ENCODE data around the gene PDE3B.
"Not testable (repeated sequence)": the region's sequence is repeated elsewhere in the genome, so short reads cannot be mapped to it uniquely, and the experiment has no call there.

The PDE3B gene

GRCh38 chr11:14812757-14813156, 169.2 kb downstream of the PDE3B start:
- DNase-seq (ENCODE audit: low read depth) = no peak

- no peak for DNase-seq (ENCODE audit: low read depth)
Measured at GRCh38 chr11:14813516-14813915, 169.9 kb downstream of the PDE3B start.

DNA sequence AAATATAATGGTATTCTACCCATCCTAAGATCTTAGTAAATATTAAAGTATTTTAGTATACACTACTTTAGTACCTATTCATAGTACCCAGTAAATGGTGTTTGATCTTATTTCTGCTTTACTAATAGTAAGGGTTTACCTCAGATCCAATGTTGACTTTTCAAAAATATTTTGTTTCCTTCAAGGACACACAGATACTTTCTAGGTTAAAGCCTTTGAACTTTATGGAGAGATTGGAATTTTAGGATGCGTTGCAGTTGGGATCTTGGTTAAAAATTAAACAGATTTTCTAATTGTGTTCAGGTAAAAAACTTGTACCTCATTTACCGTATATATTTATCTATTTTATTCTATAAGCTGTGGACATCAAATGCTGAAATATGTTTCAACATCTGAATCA, 175.2 kb downstream of the PDE3B start:
- DNase-seq (ENCODE audit: low read depth) = no peak

DNA sequence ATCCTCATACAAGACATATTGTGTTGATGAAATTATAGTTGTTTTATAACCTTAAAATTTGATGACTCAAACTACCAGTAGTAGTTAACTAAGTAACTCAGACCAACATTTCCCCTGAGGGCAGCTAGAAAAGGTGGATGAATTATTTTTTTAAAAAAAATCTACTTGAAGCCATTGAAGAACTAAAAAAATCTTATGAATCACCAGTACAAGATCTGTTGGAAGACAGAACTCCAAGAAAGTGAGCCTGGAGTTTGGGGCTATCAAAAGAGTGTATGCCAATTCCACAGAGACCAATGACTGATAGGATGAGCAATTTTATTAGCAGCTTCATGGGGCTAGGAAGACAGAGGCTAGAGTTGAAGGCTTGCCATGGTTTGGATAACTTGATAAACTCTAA, 176.0 kb downstream of the PDE3B start:
- DNase-seq (ENCODE audit: low read depth) = no peak

- DNase-seq (ENCODE audit: low read depth) = no peak
Measured at GRCh38 chr11:14821031-14821430, 177.4 kb downstream of the PDE3B start.

- DNase-seq (ENCODE audit: low read depth) = no peak
Measured at GRCh38 chr11:14826600-14826999, 183.0 kb downstream of the PDE3B start.

DNA sequence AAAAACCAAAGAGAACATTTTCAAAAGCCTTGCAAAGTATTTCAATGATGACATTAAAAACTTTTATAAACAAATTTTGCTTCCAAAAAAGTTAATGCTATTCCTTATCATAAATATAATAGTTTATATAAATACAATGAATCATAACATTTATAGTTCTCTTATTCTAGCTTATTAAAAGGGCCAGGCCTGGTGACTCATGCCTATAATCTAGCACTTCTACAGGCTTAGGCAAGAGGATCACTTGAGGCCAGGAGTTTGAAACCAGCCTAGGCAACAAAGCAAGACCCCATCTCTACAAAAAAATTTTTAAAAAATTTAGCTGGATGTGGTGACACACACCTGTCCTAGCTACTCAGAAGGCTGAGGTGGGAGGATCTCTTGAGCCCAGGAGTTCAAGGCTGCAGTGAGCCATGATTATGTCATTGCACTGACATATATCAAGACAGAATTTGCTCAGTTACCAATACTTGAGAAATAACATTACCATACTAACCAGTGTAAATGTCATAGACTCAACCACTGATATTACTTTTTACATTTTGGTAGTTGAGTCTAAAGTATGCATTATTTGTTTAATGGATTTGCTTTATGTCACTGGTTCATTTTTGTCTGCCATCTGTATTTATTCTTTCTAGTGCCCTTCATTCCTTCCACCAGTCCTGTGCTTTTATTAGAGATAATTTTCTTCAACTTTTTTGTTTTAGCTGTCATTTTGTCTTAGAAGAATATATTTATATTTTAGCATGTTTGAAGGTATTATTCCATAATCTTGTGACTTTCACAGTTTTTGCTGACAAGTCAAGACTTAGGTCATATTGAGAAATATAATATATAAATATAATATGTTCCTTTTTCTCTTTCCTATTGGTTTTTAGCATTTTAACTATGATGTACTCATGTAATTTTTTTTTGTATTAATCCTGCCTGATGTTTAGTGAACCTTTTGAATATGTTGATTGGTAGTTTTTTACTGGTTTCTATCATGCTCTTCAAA, 192.2 kb downstream of the PDE3B start:
- DNase-seq (ENCODE audit: low read depth) = no peak

GRCh38 chr11:14842002-14842401, 198.4 kb downstream of the PDE3B start:
- DNase-seq (ENCODE audit: low read depth) = no peak

DNA sequence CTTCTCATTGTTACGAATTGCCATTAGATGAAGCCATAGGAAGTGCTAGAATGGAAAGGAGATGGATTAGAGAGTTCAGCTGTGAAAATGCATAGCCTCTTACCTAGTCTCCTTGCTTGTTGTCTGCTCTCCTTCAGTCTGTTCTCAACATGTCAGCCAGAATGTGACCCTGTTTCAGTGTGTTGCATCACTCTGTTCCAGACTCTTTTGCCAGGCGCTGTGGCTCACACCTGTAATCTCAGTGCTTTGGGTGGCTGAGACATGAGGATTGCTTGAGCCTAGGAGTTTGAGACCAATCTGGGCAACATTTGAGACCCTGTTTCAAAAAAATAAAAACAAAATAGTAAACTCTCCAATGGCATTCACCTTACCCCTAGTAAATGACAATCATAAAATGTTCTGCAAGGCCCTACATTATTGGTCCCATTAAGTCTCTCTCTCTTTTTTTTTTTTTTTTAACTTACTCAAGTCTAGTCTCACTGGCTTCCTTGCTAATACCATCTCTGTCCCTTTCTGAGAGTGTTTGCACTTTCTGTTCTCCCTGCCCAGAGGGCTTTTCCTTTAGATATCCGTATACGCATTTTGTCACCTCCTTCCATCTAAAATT, 209.1 kb downstream of the PDE3B start:
- DNase-seq (ENCODE audit: low read depth) = no peak

- DNase-seq (ENCODE audit: low read depth) = no peak
Measured at GRCh38 chr11:14854057-14854456, 210.5 kb downstream of the PDE3B start.

- no peak for DNase-seq (ENCODE audit: low read depth)
Measured at GRCh38 chr11:14855890-14856289, 212.3 kb downstream of the PDE3B start.

DNA sequence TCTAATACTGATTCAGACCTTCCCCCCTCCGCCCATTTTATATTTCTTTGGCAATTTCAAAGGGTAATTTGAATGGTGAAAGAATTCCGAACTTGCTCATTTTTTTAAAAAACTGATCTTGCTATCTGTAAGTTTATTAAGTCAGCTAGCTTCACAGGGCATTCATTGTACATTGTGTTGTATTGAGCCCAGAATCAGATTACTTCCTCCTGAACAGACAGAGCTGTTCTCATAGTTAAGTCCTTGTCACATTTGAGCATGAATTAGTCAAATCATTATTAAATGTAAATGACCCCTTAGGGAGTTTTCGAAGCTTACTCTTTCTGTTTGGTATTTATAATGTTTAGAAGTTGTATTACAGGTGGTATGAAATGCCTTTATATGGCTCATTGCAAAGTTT, 214.0 kb downstream of the PDE3B start:
- DNase-seq (ENCODE audit: low read depth) = no peak

DNA sequence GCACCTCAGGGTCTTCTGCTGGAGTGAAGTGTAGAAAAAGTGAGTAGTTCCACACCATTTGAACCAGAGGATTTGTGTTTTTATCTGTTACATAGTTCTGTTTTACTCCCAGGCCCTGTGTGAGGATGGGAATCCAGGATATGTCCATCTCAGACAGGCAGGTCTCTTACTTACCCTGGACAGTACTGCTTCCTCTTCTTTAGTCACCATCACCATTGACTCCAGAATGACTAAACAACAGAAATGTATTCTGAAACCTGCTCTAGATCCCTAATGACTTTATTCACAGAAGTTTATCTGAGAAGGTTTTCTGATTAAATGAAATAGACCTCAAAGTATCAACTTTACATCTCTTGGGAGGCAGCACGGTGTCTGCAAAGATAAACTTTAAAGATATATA, 214.8 kb downstream of the PDE3B start:
- DNase-seq (ENCODE audit: low read depth) = no peak

- no peak for DNase-seq (ENCODE audit: low read depth)
Measured at GRCh38 chr11:14860511-14860910, 216.9 kb downstream of the PDE3B start.

GRCh38 chr11:14861680-14862079, 218.1 kb downstream of the PDE3B start:
- DNase-seq (ENCODE audit: low read depth) = no peak

- not testable (repeated sequence) for DNase-seq (ENCODE audit: low read depth)
Measured at GRCh38 chr11:14863775-14864174, 220.2 kb downstream of the PDE3B start.

DNA sequence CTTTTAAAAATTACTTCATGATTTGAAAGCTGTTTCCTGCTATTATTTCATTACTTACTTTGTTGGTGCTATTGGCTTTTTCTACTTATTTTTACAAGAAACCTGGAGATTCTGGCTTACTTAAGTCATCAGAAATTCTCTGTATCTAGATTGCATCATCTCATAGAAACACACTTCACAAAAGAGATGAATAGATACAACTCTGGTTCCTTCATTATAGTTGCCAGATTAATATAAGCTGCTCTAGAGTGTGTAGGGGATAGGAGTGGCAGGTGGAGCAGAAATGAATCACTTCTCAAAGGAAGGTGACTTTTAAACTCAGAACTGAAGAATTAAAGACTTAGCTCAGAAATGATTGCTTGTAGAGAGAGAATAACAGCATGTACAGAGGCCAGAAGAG, 228.4 kb downstream of the PDE3B start:
- no peak for DNase-seq (ENCODE audit: low read depth)

DNA sequence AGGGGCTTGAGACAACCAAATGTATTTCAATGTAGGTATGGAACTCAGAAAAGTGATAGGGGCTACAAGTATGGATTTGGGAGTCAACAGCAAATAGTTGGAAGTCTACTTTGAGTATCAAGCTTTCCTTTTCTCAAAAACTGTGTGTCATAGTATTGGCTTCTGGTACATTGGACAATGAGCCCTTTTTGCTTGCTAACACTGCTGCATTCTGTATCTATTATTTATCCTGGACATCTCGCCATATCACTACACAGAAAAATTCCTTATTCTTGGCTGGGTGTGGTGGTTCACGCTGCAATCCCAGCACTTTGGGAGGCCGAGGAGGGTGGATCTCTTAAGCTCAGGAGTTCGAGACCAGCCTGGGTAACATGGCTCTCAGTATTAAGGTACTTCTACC, 230.0 kb downstream of the PDE3B start:
- no peak for DNase-seq (ENCODE audit: low read depth)

DNA sequence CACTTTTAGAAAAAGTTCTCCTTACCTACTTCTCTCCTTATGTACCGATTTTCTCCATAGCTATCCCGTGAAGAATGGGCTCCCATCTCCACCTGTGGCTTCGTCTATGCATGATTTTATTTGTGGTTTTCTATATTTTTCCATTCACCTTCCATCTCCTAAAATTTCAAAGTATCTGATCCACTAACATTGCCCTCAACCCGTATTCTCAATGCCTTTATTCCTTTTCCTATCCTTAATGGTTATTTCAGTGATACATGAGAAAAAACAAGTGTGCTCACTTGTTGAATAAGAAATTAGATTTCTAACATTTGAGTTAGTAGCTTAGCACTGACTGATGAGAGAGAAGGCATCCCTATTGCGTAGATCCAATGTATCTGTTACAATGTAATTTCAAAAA, 231.6 kb downstream of the PDE3B start:
- DNase-seq (ENCODE audit: low read depth) = no peak

DNA sequence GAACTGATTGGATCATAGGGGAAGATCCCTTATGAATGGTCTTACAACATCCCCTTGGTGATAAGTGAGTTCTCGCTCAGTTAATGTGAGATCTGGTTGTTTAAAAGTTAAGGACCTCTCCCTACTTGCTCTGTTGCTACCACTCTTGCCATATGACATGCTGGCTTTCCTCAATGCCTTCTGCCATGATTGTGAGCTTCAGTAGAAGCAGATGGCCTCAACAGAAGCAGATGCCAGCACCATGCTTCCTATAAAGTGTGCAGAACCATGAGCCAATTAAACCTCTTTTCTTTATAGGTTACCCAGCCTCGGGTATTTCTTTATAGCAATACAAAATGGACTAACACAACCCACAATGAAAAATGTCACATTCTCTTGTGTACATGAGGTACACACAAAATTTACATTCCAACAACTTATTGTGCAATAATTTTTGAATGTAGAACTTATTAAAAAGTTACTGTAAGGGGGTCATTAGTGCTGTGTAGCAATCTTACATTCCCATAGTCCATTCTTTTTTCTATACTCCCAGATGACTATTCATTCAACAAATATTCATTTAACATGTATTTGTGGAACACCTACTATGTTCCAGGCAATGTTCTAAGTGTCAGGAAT, 238.1 kb downstream of the PDE3B start:
- no peak for DNase-seq (ENCODE audit: low read depth)

- DNase-seq (ENCODE audit: low read depth) = no peak
Measured at GRCh38 chr11:14882196-14882595, 238.6 kb downstream of the PDE3B start.

DNA sequence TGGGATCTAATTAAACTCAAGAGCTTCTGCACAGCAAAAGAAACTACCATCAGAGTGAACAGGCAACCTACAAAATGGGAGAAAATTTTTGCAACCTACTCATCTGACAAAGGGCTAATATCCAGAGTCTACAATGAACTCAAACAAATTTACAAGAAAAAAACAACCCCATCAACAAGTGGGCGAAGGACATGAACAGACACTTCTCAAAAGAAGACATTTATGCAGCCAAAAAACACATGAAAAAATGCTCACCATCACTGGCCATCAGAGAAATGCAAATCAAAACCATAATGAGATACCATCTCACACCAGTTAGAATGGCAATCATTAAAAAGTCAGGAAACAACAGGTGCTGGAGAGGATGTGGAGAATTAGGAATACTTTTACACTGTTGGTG, 240.1 kb downstream of the PDE3B start:
- DNase-seq (ENCODE audit: low read depth) = not testable (repeated sequence)

GRCh38 chr11:14884667-14885273, 241.2 kb downstream of the PDE3B start:
- DNase-seq (ENCODE audit: low read depth) = no peak

Data from T-helper 22 cell (primary cell).